HG02678 (cell line): Measurements from ENCODE around the gene UFSP2.
"Not testable (repeated sequence)": the region's sequence is repeated elsewhere in the genome, so short reads cannot be mapped to it uniquely, and the experiment has no call there.

Experiments used
- ATAC-seq: cut with Tn5 transposase; IDR thresholded peaks from one replicate; pipeline ENCODE4 v1.9.1; 2021; ENCODE audit warnings: mild to moderate bottlenecking, moderate library complexity; ENCODE audit not compliant: unreplicated experiment

The UFSP2 gene

DNA sequence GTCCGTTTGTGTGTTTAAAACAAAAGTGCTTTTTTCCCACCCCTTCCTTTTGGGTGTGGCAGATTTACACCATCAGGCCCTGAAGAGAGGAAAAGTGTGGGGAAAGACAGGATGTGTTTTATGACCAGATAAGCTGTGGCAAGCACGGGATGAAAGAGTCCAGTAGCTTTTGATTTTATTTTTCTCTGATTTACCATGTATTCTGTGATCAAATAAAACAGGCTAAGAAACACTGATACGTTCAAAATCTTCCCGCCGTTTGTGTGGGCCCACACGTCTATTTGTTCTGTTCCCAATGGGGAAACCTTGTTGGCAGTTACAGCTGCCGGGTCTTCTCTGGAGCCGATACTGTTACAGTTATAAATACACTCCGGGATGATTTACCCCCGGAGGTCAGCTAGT lies 40.8 kb downstream of the UFSP2 start:
- ATAC-seq: no peak

DNA sequence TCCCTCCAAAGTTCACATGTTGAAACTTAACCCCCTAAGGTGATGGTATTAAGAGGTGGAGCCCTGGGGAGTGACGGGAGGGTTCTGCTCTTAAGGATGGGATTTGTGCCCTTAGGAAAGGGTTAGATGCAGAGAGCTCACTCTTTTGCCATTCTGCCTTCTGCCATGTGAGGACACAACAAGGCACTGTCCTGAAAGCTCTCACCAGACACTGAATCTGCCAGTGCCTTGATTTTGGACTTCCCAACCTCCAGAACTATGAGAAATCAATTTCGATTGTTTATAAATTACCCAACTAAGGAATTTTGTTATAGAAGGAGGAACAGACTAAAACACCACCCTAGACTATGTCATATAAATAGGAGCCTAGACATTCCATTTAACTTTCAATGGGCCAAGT lies 41.7 kb downstream of the UFSP2 start:
- ATAC-seq: no peak

DNA sequence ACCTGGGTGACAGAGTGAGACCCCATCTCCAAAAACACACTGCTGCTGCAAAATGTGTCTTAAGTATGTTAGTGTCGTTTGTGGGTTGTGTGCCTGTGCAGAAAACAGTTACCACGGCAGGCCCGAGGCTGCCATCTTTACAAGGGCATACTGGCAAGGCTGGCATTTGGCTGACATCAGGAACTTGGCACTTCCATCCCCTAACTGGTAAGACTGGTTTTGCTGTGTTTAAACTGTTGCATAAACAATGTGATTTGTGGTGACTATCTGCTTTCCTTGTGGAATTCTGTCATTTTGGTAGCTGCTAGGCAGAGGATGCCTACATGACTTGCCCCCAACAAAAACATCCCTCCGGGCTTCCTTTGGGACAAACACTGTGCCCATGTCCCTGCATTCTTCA lies 42.3 kb downstream of the UFSP2 start:
- ATAC-seq: no peak

DNA sequence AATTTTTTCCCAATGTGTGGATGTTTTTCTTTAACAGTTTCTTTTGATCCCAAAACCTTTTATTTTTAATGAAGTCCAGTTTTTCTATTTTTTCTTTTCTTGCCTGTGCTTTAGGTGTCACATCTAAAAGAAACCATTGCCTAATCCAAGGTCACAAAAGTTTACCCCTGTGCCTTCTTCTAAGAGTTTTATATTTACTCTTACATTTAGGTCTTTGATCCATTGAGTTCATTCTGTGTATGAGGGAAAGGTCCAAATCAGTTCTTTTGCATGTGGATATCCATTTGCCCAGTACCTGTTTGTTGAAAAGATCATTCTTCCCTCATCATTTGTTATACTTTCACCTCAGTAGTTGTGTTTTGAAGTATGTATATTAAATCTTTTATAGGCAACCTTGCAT lies 43.0 kb downstream of the UFSP2 start:
- no peak for ATAC-seq

DNA sequence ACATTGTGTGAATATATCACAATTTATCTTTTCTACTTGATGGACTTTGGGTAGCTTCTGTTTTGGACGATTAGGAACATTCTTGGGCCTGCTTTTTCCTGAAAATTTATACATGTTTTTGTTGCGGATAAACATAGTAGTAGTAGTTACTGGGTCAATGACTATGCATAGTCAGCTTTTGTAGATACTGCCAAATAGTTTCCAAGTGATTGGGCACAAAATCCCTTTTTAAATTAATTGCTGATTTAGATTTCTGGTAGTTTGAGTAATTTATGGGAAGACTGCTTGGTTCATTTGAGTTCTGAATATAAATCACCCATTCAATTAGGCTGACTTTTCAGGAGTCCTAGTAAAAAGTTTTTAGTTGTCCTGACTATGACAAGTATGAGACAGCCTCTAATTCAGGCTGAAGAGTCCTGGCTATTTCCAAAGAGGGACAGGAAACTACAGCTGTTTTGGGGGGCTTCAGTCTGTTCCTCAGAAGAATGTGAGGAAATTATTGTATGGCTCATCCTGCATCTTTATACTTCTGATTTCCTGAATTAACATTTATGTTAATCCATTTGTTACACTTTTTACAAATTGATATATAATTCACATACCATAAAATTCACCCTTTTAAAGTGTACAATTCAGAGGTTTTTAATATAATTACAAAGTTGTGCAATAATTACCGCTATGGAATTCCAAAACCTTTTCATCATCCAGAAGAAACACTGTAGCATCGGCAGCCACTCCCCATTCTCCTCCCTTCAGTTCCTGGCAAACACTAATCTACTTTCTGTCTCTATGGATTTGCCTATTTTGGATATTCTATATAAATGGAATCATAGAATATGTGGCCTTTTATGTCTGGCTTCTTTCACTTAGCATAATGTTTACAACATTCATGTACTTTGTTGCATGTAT lies 44.2 kb downstream of the UFSP2 start:
- ATAC-seq: no peak

DNA sequence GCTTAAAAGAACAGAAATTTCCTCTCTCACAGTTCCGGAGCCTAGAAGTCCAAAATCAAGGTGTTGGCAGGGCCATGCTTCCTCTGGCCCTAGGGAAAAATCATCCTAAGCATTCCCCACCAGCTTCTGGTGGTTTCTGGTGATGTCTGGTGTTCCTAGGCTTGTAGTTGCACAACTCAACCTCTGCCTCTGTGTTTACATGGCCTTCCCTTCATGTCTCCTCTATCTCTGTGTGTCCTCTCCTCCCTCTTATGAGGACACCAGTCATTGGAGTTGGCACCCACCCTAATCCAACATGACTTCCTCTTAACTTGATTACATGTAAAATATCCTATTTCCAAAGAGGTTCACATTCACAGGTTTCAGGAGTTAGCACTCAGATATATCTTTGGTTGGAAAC lies 45.4 kb downstream of the UFSP2 start:
- ATAC-seq: no peak

DNA sequence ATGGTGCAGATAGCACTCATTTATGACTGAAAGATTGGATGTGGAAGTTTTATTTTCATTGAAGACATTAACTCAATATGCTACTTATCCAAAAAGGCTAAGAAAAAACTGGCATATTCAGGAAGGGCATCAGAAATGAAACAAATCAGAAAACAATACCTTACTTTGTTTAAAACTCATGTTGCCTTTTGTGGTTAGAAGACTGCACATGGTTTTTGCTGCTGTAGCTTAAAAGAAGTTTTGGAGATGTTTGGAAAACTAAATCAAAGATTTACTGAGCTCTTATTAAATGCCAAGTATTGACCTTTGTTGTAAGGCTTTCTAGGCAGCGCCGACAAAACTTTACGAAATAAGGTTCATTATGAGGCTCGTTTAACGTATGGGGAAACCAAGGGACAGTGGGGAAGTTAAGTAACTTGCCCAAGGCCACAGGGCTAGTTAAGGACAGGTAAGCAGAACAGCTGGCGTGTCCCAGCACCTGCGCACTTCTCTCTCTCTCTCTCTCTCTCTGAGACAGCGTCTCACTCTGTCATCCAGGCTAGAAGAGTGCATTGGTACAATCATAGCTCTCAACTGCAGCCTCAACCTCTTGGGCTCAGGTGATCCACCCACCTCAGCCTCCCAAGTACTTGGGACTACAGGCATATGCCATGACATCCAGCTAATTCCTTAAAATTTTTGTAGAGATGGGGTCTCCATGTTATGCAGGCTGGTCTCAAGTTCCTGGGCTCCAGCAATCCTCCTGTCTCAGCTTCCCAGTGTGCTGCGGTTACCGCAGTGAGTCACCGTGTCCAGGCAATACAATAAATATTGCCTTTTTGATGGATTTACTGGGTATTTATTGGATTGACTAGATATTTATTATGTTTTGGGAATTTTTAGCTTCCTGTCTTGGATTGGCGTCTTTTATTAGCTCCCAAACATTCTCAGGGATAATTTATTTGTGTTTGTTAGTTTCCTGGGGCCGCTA lies 46.2 kb downstream of the UFSP2 start:
- no peak for ATAC-seq

DNA sequence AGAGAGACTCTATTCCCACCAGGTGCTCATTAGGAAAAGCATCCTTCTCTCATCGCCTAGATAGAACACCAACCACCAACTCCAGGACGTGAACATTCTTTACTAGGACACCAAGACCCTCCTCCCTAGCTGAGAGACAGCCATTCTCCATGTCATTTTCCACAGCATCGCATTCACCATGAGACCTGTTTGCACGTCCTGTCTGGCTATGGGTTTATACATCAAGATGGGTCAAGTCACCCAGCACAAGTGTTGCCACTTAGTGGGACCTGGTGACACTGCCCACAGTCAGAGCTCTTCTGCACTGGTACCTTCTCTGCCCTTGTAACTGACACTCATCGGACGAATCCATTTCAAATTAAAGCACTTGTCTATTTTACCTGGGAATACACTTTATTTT lies 47.5 kb downstream of the UFSP2 start:
- ATAC-seq: no peak

DNA sequence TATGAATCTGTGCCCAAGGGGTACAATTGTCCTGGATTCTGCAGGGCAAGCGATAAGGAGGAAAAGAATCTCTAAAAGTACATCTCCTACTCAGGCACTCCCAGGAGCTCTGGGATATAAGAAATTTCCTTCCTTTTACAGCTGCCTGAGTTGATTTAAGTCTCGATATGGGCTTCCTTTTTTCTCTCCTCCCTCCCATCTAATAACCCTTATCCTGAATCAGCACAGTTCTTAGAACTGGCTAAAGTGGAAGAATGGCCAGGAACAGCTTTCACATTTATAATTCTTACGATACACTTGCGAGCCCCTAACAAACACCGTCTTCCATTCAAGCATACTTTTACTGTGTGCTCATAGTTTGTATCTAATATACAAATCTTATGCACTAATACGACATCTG lies 51.2 kb downstream of the UFSP2 start:
- ATAC-seq: no peak

DNA sequence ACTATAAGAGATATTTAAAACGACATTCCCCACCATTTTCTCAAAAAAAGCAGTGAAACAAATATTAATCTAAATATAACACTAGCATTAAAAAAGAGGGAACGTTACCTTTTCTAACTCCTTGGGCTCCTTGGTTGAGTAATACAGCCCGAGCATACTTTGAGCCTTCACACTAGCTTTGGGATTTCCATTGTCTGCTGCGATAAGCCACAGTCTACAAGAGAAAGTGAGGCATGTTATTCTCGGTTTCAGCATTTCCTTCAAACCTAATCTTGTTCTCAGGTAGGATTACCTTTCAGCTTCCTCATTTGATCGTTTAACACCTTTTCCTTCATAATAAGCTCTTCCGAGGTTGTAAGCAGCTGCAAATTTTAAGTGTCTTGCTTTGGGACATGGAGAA lies 51.7 kb downstream of the UFSP2 start:
- no peak for ATAC-seq

DNA sequence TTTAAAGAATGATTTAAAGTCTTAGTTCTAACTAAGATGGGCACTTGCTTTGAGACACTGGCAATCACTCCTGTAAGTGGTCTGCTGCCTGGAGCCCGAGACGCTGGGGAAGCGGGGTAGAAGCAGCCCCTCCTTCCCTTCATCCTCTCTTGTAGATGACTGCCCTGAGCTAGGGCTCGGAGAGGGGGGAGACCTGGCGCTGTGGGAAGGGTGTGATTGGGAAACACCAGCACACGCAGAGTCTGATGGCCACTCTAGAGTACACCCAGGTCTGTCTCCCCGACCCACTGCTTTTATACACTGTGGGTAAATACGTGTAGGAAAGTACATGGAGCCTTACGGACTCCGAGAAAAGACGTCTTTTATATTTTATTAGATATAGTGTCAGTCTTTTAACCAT lies 54.1 kb downstream of the UFSP2 start:
- no peak for ATAC-seq

DNA sequence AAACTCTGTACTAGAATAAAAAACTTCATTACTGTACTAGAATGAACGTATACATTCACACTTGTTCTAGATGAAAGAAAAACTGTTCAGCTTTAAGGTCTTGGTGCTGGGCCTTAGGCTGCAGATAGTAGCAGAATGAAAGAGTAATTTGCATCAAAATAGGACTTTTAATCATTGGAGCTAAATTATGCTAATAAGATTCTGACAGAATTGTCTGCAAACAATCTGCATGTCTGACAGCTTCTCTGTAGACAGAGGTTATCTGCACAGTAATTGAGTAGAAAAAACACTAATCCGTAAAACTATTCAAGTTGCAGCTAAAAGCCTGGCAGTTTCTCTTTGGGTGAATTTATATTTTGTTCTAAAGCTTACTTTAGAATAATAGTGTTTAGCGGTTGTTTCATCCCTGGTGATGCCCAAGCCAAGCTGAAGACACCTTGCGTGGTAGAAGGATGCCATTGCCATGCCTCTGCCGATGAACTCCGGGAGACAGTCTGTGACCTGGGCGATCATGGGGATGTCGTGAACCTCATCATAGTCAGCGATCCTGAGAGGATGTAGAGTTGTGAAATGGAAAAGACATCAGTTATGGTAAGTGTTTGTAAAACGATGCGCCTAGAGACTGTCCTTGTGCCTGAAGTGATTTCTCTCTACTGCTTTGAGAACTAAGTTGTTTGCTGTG lies 55.4 kb downstream of the UFSP2 start:
- ATAC-seq: no peak

DNA sequence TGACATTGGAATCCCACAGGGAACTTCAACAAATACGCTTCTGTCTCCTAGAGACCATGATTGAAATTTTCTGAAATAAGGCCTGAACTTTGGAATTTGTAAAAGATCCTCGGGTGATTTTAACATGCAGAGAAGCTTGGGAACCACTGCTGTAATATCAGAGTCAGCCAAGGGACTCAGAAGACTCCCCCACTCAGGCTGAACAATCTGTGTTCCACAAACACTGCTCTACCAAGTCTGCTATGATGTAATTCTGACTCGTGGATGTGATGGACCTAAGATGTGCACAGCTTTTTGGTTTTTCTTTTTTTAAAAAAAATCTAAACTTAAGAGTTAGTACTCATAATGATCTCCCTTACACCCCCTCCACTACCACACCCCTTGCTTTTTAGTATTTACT lies 56.0 kb downstream of the UFSP2 start:
- no peak for ATAC-seq

DNA sequence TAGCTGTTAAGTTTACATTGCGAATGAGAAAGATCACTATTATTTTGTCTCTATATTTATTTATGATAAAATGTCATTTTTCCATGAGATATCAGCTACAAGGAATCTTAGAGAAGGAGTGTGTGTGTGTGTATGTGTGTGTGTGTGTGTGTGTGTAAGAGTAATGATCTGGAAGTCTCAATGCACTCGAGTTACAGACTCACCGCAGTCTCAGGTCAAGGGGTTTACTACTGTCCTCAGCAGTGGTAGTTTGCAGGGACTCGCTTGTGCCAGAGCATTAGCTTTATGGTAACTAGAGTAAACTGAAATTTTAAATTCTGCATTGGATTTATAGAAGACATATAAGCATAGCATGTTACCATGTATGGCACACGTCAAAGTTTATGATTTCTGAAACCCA lies 60.9 kb downstream of the UFSP2 start:
- no peak for ATAC-seq

DNA sequence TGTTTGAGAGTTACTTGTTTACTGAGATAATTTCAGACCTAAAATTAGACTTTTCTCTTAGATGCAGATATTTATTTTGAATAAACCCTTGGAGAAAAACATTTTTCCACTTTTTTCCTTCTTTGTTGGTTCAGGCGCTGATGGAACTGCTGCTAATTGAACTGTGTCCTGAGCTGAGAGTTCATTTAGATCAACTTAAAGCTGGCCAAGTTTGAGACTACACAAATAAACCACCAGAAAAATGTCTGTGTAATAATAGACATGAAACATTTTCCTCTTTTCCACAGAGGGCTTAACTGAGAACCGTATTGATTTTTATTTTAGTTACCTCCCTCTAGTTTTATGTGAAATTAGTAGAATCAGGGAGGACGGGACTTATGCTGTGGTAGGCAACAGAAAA lies 62.5 kb downstream of the UFSP2 start:
- ATAC-seq: no peak

DNA sequence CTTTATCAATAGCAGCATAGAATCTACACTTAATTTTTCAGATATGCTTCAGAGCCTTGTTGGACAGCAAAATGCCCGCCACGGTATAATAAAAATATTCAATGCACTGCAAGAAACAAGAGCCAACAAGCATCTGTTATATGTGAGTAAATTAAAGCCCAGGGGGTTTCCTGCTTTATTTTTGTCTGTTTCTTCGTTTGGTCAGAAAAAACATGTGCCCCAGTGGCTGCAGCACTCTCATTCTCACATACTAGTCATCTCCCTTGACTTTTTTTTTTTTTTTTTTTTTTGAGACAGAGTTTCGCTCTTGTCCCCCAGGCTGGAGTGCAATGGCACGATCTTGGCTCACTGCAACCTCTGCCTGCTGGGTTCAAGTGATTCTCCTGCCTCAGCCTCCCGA lies 63.2 kb downstream of the UFSP2 start:
- ATAC-seq: not testable (repeated sequence)

DNA sequence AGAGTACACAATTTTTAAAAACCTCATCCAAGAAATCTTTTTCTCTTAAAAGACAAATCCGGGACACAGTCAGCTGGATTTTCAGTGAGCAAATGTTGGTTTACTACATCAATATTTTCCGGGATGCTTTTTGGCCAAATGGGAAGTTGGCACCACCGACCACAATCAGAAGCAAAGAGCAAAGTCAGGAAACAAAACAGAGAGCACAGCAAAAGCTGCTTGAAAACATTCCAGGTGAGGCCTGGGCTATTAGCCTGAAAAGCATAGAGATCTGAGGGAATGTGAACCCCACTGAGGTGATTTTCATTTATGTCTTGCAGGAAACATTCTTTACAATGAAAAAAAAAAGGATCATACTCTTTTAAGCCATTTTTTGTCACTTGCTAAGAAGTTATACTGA lies 63.9 kb downstream of the UFSP2 start:
- no peak for ATAC-seq

DNA sequence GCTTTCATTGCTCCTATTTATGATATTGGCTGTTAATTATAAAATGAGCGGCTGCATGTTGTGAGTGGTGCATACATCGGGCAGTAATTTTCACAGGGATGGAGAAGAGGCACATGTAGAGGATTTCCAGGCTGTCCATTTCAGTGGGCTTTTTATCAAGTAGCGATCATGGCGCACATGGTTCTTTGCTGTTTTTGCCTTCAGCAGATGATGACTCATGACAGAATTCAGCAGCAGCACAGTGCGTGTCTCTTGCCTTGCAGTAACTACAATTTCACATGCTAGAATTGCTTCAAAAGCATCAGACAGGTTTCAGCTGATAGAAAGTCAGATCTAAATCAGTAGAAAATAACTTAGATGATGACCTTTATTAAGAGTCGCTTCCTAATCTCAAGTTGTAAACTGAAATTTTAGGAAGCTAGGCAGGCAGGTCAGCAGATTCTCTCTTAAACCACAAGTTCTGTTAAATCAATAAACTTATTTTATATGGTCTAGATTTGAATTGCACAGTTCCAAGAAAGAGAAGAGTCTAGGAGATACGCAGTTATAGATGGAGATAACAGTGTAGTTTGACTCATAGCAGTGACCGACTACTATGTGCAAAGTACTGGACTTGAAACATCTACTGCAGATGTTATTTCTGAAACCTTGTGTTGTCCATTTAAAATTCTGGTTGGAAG lies 65.9 kb downstream of the UFSP2 start:
- no peak for ATAC-seq

DNA sequence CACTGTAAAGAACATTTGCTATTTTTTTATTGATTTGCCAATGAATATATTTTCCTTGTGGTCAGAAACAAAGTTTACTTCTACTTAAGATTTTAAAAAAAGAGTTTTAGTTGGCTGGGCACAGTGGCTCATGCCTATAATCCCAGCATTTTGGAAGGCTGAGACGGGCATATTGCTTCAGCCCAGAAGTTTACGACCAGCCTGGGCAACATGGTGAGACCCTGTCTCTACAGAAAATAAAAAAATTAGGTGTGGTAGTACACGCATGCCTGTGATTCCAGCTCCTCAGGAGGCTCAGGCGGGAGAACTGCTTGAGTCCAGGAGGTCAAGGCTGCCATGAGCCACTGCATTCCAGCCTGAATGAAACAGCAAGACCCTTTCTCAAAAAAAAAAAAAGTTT lies 66.8 kb downstream of the UFSP2 start:
- no peak for ATAC-seq

DNA sequence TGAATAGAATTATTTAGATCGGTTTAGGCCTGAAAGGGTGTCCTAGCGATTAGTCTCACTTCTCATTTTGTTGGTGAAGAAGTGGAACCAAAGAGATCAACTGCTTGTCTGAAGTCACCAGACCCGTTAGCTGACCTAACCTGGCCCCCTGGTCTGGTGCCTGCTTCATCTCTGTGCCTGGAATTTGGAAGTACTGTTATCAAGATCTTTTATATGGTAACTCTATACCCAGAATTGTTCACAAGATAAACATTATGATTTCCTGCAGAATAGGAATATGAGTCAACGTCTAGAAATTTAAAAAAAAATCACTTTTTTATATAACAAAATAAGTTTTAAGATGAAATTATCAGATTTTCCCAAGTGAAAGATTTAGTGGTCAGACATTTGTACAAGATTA lies 67.2 kb downstream of the UFSP2 start:
- ATAC-seq: no peak
